ENCODE measurements around the gene CSRP3.

GRCh38 chr11:19156892-19157291, 44.9 kb downstream of the CSRP3 start:
- TF ChIP-seq CTCF (IDR thresholded peaks at IDR 0.05), result no peak
- no peak for TF ChIP-seq EP300 (IDR thresholded peaks at IDR 0.05)
- TF ChIP-seq POLR2AphosphoS5 (IDR thresholded peaks at IDR 0.05), result no peak
- no peak for TF ChIP-seq POLR2A (IDR thresholded peaks at IDR 0.05)
